ENCODE results near the gene NPTN. TPM values are rescaled to one million over a fixed set of nuclear protein-coding genes. Genes with fewer than 3 reads are reported as not detected.

Gene NPTN
- total RNA-seq, 6 experiments from 2014 or later: 25.4 to 49.9 (median 35.4) TPM

DNA sequence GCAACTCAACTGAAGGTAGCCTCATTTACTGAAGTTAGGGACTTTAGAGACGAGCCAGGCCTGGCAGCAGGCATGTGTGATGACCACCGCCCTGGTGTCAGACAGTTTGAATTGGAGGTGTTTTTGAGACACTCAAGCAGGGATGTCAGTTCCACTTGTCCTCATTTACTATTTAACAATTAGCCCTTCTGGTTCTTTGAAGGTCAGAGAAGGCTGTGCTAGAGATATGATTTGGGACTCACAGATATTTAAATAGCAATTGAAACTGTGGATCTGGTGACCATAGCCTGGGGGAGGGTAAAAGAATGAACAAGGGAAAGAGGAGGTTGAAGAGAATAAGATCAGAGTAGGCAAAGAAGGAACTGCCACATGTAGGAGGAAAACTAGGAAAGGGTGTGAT lies 115.6 kb downstream of the NPTN start:
- H3K4me1 ChIP-seq: no peaks in the 10 kb centered on the region
- H3K9me3 ChIP-seq: no peaks in the 10 kb centered on the region
- intact Hi-C loops (cut with DNase I): no loop called here
- H3K36me3 ChIP-seq: no peaks in the 10 kb centered on the region
- H3K4me3 ChIP-seq: no peak overlapping the region
- TF ChIP-seq, protein P1, sequence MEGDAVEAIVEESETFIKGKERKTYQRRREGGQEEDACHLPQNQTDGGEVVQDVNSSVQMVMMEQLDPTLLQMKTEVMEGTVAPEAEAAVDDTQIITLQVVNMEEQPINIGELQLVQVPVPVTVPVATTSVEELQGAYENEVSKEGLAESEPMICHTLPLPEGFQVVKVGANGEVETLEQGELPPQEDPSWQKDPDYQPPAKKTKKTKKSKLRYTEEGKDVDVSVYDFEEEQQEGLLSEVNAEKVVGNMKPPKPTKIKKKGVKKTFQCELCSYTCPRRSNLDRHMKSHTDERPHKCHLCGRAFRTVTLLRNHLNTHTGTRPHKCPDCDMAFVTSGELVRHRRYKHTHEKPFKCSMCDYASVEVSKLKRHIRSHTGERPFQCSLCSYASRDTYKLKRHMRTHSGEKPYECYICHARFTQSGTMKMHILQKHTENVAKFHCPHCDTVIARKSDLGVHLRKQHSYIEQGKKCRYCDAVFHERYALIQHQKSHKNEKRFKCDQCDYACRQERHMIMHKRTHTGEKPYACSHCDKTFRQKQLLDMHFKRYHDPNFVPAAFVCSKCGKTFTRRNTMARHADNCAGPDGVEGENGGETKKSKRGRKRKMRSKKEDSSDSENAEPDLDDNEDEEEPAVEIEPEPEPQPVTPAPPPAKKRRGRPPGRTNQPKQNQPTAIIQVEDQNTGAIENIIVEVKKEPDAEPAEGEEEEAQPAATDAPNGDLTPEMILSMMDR (IDR thresholded peaks at IDR 0.05): no peak
- TF ChIP-seq POLR2A (IDR thresholded peaks at IDR 0.05): no peak
- ATAC-seq (no peak), DNase-seq (no peak)
- 71% methylated on average over 2 of the region's 2 CpGs for WGBS (ENCODE audit: insufficient coverage, low coverage, low lambda C conversion rate, missing lambda C conversion rate)
- H3K27me3 ChIP-seq: no peaks in the 10 kb centered on the region
- no peak overlapping the region for H3K27ac ChIP-seq

DNA sequence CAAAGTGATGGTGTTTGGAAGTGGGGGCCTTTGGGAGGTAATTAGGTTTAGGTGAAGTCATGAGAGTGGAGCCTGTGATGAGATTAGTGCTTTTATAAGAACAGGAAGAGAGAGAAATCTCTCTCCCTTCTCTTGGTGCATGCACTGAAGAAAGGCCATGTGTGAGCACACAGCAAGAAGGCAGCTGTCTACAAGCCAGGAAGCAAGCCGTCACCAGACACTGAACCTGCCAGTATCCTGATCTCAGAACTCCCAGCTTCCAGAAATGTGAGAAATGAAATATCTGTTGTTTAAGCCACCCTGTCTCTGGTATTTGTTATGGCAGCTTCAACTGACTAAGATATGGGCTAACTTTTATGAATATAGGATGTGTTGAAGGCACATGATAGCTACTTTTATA lies 117.7 kb downstream of the NPTN start:
- intact Hi-C loops (cut with DNase I): no loop called here
- WGBS (ENCODE audit: insufficient coverage, low coverage, low lambda C conversion rate, missing lambda C conversion rate): no CpG with 5 or more reads among the region's 1 CpG
- Histone ChIP-seq H3K4me1 (no peaks in the 10 kb centered on the region), H3K4me3 (no peak overlapping the region), H3K36me3 (no peaks in the 10 kb centered on the region), H3K27ac (no peak overlapping the region), H3K9me3 (no peaks in the 10 kb centered on the region), H3K27me3 (no peaks in the 10 kb centered on the region)
- ATAC-seq (no peak), DNase-seq (no peak)
- TF ChIP-seq, protein P1 (IDR thresholded peaks at IDR 0.05): no peak
- TF ChIP-seq POLR2A (IDR thresholded peaks at IDR 0.05): no peak

Other genes starting within 250 kb of the NPTN start
- gene REC114, start 190.2 kb downstream of the NPTN start, total RNA-seq: not detected
- 10 to 100 TPM; 18.8 to 56.5 (median 23.8) TPM for gene CD276, start 51.0 kb upstream of the NPTN start, total RNA-seq
- gene INSYN1, start 120.0 kb upstream of the NPTN start, total RNA-seq: under 1 TPM; 0.25 to 0.68 (median 0.32) TPM
- gene TBC1D21, start 240.2 kb upstream of the NPTN start, total RNA-seq: not detected